HG02571 (cell line): ENCODE measurements around the gene KLHL17.
"Not testable (repeated sequence)": the region's sequence is repeated elsewhere in the genome, so short reads cannot be mapped to it uniquely, and the experiment has no call there.

Source experiments
- ATAC-seq: cut with Tn5 transposase; IDR thresholded peaks from one replicate; pipeline ENCODE4 v1.9.1; 2021; ENCODE audit warnings: mild to moderate bottlenecking, moderate library complexity; ENCODE audit not compliant: unreplicated experiment

Gene KLHL17

GRCh38 chr1:966704-967300, 6.4 kb downstream of the KLHL17 start:
- ATAC-seq: no peak

DNA sequence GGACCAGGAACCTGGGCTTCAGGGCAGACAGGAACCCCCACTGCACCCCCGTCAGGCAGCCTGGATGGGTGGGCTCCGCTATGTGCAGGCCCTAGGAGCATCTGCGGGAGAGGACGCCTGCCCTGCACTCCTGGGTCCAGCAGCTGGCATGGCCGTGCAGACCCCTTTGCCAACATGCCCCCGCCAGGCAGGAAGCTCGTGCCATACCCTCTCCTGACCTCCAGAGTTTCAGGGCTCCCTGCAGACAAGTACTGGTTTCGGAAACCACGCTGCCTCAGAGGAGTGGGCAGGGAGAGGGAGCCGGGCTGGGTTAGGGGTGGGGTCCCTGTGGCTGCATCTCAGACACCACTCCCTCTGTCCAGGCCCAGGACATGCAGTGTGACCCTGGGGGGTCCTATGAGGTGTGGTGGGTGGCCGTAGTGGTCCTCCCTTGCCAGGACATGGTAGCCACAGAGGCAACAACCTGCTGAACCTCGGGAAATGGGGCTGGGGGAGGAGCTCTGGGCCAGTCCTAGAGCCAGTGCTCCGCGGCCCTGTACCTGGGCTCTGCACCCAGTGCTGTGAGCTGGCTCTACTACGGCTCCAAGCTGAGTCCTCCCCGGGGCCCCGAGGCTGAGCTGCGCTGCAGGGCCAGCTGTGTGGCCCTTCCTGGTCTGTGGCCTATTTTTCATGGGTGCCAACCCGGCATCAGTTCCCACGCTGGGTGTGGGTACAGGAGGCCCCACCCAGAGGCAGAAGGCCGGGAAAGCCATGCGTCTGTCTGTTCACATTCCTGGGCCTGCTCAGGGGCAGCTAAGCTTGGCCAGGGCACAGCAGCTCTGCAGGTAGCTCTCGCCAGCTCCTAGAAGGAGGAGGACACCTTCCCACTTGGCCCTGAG, 7.3 kb downstream of the KLHL17 start:
- ATAC-seq: no peak

DNA sequence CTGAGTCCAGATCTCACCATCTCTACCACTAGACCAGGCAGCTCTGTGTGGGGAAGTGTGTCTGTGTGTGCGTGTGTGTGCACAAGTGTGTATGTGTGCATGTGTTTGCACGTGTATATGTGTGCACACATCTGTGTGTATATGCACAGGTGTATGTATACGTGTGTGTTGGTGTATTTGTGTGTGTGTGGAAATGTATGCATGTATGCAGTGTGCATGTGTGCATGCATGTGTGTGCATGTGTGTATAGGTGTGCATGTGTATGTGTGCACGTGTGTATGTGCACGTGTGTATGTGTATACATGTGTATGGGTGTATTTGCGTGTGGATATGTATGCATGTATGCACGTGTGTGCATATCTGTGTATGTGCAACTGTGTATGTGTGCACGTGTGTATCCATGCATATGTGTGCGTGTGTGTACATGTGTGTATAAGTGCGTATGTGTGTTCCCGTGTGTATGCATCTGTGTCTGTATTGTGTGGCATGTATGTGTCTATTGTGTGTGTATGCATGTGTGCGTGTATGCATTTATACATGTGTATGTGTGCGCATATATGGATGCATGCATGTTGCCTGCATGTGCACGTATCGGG, 9.0 kb downstream of the KLHL17 start:
- no peak for ATAC-seq

GRCh38 chr1:970242-970972, 10.0 kb downstream of the KLHL17 start:
- ATAC-seq: no peak

DNA sequence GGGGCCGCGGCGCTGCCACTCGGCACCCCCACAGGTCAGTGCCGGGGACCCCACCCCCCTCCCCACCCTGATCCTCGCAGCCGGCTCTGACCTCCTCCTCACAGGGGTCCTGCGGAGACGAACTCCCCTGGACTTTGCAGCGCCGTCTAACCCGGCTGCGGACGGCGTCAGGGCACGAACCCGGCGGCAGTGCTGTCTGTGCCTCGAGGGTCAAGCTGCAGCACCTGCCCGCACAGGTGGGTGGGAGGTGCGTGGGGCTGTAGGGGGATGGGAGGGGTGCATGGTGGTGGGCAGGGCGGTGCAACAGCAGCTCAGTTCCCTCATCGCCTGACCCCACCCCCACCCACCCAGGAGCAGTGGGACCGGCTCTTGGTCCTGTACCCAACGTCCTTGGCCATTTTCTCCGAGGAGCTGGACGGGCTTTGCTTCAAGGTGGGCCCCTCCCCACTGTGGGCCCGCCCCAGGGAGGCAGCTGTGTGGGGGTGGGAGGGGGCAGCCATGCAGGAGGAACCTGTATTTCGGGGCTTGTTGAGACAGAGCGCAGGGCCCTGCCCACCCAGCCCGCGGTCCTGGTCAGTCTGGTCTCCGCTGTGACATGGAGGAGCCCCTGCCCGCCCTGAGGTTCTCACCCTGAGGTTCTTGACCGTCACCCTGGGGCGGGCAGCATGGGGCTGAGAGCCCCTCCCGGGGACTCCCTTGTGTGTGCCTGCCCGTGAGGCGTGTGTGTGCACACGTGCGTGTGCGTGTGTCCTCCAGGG, 10.8 kb downstream of the KLHL17 start:
- no peak for ATAC-seq

DNA sequence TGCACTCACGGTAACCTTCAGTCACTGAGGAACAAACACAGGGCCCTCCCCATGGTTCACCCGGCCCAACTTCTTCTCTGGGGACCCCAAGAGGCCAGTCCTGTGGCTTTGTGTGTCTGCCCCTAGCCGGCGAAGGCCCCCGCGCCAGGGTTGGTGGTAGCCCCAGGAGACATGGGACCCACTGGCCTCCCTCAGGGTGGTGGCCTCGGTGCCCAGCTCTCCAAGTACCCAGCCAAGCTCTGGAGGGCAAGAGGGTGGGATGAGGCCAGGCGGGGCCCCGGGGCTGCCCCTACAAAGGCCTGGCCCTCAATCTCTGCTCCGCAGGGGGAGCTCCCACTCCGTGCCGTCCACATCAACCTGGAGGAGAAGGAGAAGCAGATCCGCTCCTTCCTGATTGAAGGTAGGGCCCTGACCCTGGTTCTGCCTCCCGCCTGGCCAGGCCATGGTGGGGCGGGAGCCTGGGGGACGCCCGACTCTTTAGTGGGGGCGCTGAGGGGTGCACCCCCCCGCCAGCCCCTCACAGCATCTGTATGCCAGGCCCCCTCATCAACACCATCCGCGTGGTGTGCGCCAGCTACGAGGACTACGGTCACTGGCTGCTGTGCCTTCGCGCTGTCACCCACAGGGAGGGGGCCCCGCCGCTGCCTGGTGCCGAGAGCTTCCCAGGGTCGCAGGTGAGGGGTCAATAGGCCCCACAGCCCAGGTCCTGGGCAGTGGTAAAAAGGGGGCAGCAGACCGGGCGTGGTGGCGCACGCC, 11.5 kb downstream of the KLHL17 start:
- no peak for ATAC-seq

DNA sequence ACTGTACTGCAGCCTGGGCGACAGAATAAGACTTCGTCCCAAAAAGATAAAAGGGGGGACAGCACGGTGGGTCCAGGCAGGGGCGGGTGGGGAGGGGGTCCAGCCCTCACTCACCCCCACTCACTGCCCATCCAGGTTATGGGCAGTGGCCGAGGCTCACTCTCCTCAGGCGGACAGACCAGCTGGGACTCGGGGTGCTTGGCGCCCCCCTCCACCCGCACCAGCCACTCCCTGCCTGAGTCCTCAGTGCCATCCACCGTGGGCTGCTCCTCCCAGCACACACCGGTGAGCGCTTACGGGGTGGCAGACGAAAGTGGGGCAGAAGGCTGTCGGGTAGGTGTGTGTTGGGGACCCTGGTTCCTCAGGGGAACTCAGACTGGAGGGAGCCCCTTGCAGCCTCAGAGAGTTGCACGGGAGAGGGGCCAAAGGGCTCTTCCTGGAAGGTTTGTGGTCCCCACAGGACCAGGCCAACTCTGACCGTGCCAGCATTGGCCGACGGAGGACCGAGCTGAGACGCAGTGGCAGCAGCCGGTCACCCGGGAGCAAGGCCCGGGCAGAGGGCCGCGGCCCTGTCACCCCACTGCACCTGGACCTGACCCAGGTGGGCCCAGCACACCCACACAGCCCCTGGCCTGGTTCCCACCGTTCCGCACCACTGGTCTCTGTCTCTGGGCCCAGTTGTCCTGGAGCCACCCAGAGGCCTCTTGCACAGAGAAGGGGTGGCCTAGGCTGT, 12.5 kb downstream of the KLHL17 start:
- ATAC-seq: no peak

- no peak for ATAC-seq
These were observed 13.3 kb downstream of the KLHL17 start for GRCh38 chr1:973459-974292.

GRCh38 chr1:974293-974640, 13.9 kb downstream of the KLHL17 start:
- ATAC-seq: no peak

- no peak for ATAC-seq
These were observed 14.4 kb downstream of the KLHL17 start for GRCh38 chr1:974687-975328.

DNA sequence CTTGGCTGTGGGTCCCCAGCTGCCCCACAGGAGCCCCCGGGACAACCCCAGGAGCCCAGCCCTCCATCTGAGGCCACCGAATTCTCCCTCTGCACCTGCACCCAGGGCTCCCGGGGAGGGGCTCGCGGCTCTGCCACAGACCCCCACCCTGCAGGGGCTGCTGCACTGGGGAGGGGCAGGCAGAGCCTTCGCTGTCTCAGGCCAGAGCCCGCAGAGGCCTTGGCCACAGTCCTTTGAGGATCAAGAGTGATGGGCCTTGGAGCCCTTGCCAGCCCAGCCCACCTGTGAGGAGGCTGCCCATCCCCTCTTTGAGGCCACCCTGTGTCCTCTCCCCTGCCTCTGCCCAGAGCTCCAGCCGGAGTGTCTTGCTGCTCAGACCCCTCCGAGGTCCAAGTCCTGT, 15.0 kb downstream of the KLHL17 start:
- no peak for ATAC-seq

DNA sequence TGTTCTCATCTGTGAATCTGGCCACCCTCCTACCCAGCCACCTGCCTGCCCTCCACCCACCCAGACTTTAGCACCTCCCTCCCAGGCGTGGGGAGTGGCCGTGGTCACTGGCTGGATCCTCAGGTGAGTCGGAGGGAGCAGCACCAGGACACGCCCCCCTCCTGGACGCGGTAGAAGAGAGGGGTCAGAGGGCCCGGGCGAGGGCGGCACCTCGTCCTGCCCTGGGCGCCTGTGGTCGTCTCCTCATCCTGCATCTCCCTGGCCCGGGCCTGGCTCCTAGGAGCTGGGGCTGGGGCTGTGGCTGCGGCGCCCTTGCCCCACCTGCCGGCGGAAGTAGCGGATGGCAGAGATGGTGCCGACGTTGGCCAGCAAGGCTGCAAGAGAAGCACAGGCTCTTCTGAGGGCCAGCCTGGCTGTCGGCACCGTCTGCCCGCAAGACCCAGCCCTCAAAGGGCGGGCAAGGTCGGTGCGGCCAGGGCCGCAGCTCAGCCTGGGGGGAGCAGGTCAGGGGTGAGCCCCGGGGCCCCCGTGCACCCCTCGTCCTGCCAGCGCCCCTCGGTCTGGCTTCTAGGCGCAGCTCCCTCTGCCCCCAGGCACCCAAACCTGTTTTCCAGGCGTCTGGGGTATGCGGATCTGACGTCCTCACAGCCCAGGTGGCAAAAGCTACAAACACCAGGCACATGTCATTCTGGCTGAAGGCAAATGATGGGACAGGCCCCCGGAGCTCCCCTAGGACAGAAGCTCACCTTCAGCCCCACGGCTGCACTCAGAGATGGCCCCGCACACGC, 15.7 kb downstream of the KLHL17 start:
- no peak for ATAC-seq

DNA sequence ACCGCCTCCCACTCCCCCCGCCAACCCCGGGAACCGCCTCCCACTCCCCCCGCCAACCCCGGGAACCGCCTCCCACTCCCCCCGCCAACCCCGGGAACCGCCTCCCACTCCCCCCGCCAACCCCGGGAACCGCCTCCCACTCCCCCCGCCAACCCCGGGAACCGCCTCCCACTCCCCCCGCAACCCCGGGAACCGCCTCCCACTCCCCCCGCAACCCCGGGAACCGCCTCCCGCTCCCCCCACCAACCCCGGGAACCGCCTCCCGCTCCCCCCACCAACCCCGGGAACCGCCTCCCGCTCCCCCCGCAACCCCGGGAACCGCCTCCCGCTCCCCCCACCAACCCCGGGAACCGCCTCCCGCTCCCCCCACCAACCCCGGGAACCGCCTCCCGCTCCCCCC, 16.4 kb downstream of the KLHL17 start:
- not testable (repeated sequence) for ATAC-seq

GRCh38 chr1:978069-978834, 17.9 kb downstream of the KLHL17 start:
- ATAC-seq: no peak

DNA sequence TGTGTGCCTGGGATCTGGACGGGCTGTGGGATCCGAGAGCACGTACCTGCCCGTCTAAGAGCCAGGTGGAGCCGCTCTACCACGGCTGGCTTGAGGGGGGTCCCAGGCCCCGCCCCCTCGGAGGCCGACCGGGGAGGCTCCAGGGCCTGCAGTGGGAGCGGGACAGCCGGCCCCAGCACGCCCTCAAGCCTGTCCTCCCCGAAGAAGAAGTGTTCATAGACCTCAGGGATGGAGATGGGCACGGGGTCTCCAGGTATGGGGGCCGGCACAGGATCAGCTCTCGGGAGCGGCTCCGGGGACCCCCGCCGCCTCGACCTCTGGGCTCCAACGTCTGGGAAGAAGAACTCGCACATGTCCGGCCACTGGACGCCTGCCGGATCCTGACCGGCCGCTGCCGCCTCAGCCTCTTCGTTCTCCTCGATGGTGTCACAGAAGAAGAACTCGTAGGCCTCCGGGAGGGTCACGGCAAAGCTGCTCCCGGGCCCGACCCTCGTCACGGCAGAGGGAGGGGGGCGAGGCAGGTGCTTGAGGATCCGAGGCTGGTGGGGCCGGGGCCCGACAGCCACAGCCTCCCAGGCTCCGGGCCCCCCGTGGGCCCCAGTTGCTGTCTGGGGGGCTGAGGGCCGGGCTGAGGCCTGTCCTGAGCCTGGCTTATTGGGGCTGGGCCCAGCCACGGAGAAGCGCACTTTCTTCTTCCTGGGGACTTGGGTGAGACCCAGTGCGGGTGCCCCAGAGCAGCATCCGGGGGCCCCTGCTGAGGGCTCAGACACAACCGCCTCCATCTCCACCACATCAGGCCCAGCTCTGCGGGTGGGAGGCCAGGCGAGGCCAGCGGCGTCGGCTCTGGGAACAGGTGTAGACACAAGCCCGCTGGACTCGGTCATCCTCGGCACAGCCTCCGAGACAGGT, 18.7 kb downstream of the KLHL17 start:
- no peak for ATAC-seq

DNA sequence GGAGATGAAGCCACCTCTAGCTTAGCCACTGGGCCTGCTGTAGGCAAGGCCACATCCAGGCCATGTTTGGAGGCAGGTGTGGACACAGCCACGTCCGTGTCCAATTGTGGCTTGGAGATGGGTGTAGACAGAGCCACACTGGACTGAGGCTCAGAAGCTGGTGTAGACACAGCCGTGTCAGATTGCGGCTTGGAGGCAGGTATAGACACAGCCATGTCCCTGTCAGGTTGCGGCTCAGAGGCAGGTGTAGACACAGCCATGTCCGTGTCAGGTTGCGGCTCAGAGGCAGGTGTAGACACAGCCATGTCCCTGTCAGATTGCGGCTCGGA, 19.3 kb downstream of the KLHL17 start:
- no peak for ATAC-seq
